ENCODE measurements around the gene SELL.

SELL gene

GRCh38 chr1:169701261-169702005 lies 10.0 kb downstream of the SELL start:
- H3K9me3 Mint-ChIP-seq, result no peaks in the 10 kb centered on the region
- H3K4me3 Mint-ChIP-seq, result no peak overlapping the region
- peaks cover 11% of the 10 kb centered on the region for H3K27me3 Mint-ChIP-seq (ENCODE audit: low read depth)
- no peaks in the 10 kb centered on the region for H3K4me1 Mint-ChIP-seq
- no peak overlapping the region for H3K27ac Mint-ChIP-seq
- no peaks in the 10 kb centered on the region for H3K36me3 Mint-ChIP-seq (ENCODE audit: low read depth)
- no peak for TF ChIP-seq CTCF (IDR thresholded peaks at IDR 0.05; ENCODE audit: unreplicated experiment in 3 of 3)

GRCh38 chr1:169699707-169700106 lies 11.7 kb downstream of the SELL start:
- TF ChIP-seq CTCF (IDR thresholded peaks at IDR 0.05; ENCODE audit: unreplicated experiment in 3 of 3), result no peak
- no peaks in the 10 kb centered on the region for H3K36me3 Mint-ChIP-seq (ENCODE audit: low read depth)
- H3K4me3 Mint-ChIP-seq, result no peak overlapping the region
- H3K9me3 Mint-ChIP-seq, result no peaks in the 10 kb centered on the region
- no peaks in the 10 kb centered on the region for H3K4me1 Mint-ChIP-seq
- no peak overlapping the region for H3K27ac Mint-ChIP-seq
- H3K27me3 Mint-ChIP-seq (ENCODE audit: low read depth), result peaks cover 5% of the 10 kb centered on the region

- Mint-ChIP-seq H3K27ac (no peak overlapping the region), H3K9me3 (no peaks in the 10 kb centered on the region), H3K36me3 (ENCODE audit: low read depth) (no peaks in the 10 kb centered on the region), H3K27me3 (ENCODE audit: low read depth) (peaks cover 5% of the 10 kb centered on the region), H3K4me3 (no peak overlapping the region), H3K4me1 (no peaks in the 10 kb centered on the region)
- TF ChIP-seq CTCF (IDR thresholded peaks at IDR 0.05; ENCODE audit: unreplicated experiment in 3 of 3), result no peak
Observed at GRCh38 chr1:169698976-169699375, 12.4 kb downstream of the SELL start.

GRCh38 chr1:169697755-169698154 lies 13.7 kb downstream of the SELL start:
- H3K9me3 Mint-ChIP-seq, result no peaks in the 10 kb centered on the region
- H3K36me3 Mint-ChIP-seq (ENCODE audit: low read depth), result no peaks in the 10 kb centered on the region
- H3K27me3 Mint-ChIP-seq (ENCODE audit: low read depth), result peaks cover 5% of the 10 kb centered on the region
- no peaks in the 10 kb centered on the region for H3K4me1 Mint-ChIP-seq
- H3K27ac Mint-ChIP-seq, result no peak overlapping the region
- TF ChIP-seq CTCF (IDR thresholded peaks at IDR 0.05; ENCODE audit: unreplicated experiment in 3 of 3), result no peak
- no peak overlapping the region for H3K4me3 Mint-ChIP-seq

- Mint-ChIP-seq H3K4me3 (no peak overlapping the region), H3K4me1 (no peaks in the 10 kb centered on the region), H3K27me3 (ENCODE audit: low read depth) (peaks cover 5% of the 10 kb centered on the region), H3K27ac (no peak overlapping the region), H3K9me3 (no peaks in the 10 kb centered on the region), H3K36me3 (ENCODE audit: low read depth) (no peaks in the 10 kb centered on the region)
- no peak for TF ChIP-seq CTCF (IDR thresholded peaks at IDR 0.05; ENCODE audit: unreplicated experiment in 3 of 3)
Observed at GRCh38 chr1:169696273-169697100, 14.9 kb downstream of the SELL start.

All from nephron (organoid).